Right cardiac atrium (tissue), 5 donors: ENCODE measurements around the gene CREM. TPM values are rescaled to one million over a fixed set of nuclear protein-coding genes. Genes with fewer than 3 reads are reported as not detected.

Experiments used
- ATAC-seq, 2 donors: fragments of 200-7000 bp; cut with Tn5 transposase; one replicate each; pipeline versions ENCODE4 v1.8.0 to v1.9.1; 2020; ENCODE audit warnings: moderate library complexity in 2 of 2, mild to moderate bottlenecking in 1 of 2
- DNase-seq, 3 donors: peaks; one replicate each; pipeline ENCODE4 v3.0.0-alpha.2; 2020
- H3K27ac ChIP-seq: one replicate; pipeline ENCODE4 v1.5.1; 2013; ENCODE audit warnings: mild to moderate bottlenecking, low read length, control low read depth, moderate library complexity
- H3K27me3 ChIP-seq: one replicate; pipeline ENCODE4 v1.6.1; 2013; ENCODE audit not compliant: control insufficient read depth, insufficient read depth
- H3K4me1 ChIP-seq: one replicate; pipeline ENCODE4 v1.6.1; 2013; ENCODE audit warnings: low read length; ENCODE audit not compliant: control insufficient read depth, insufficient read depth
- H3K4me3 ChIP-seq: one replicate; pipeline ENCODE4 v1.5.1; 2013; ENCODE audit warnings: low read length, control low read depth
- H3K9me3 ChIP-seq: one replicate; pipeline ENCODE4 v1.6.1; 2013; ENCODE audit warnings: low read length; ENCODE audit not compliant: control insufficient read depth
- WGBS: extraction: QIAGEN DNeasy Blood & Tissue Kit; methylation state at CpG from one replicate; pipeline ENCODE4 v1.1.7; 2013; 5-methylcytosine and 5-hydroxymethylcytosine counted together
- intact Hi-C, 4 donors: fragments of 100-400 bp; cut with DNase I; formaldehyde crosslinking; loops; one replicate each; pipeline versions ENCODE4 v1.11.0 to v1.14.0; 2022 to 2023
- polyA plus RNA-seq: library from polyadenylated mRNA; stranded (reverse); fragments of 200-250 nt; gene quantifications from one replicate; pipeline ENCODE4 v1.2.3, GENCODE V29; 2013
- total RNA-seq, 4 donors: library from RNA; stranded (reverse); fragmentation: NEBNext Ultra II Directional; extraction: Animal tissue kit (Norgen Biotek cat#: 25700); gene quantifications; one replicate each; pipeline ENCODE4 v1.2.1, GENCODE V29; 2021
- donor health status: healthy with polysubstance abuse.
- donor health status: DM: no; HTN: yes; CAD: no.
- donor health status: DM: no; HTN: no; CAD: no.
- donor health status: DM: no; HTN: yes; CAD: no; lungs with severe emphysema.
- donor health status: DM: yes; HTN: yes; CAD: no.

The CREM gene
- total and polyA plus RNA-seq, 5 donors, result 31.9 to 41.0 (median 39.1) TPM

GRCh38 chr10:35097510-35097909 lies 29.1 kb upstream of the CREM start:
- WGBS, result 88% methylated on average over 1 of the region's 1 CpG
- intact Hi-C loops, result no loop called here
- Histone ChIP-seq H3K4me1 (no peaks in the 10 kb centered on the region), H3K9me3 (no peaks in the 10 kb centered on the region), H3K27me3 (no peaks in the 10 kb centered on the region), H3K4me3 (no peak overlapping the region), H3K27ac (no peak overlapping the region)
- ATAC-seq (no peak), DNase-seq (no peak)

- no peak overlapping the region for H3K4me3 ChIP-seq
- no peaks in the 10 kb centered on the region for H3K27me3 ChIP-seq
- ATAC-seq (no peak), DNase-seq (no peak)
- intact Hi-C loops, result no loop called here
- 55% methylated on average over 7 of the region's 7 CpGs for WGBS
- H3K4me1 ChIP-seq, result no peaks in the 10 kb centered on the region
- no peak overlapping the region for H3K27ac ChIP-seq
- no peaks in the 10 kb centered on the region for H3K9me3 ChIP-seq
These were observed 22.8 kb upstream of the CREM start for GRCh38 chr10:35103882-35104281.

- Histone ChIP-seq H3K4me3 (no peak overlapping the region), H3K9me3 (no peaks in the 10 kb centered on the region), H3K4me1 (no peaks in the 10 kb centered on the region), H3K27ac (no peak overlapping the region), H3K27me3 (no peaks in the 10 kb centered on the region)
- WGBS, result 77% methylated on average over 4 of the region's 4 CpGs
- DNase-seq (no peak), ATAC-seq (no peak)
- intact Hi-C loops, result no loop called here
These were observed 14.1 kb upstream of the CREM start for GRCh38 chr10:35112571-35112970.

- intact Hi-C loops, result loop anchor here in 1 of 4 donors (2.0 kb wide), 1 partner anchor 99 kb away; no protein-coding TSS in a partner anchor
- H3K4me1 ChIP-seq, result no peaks in the 10 kb centered on the region
- 85% methylated on average over 1 of the region's 1 CpG for WGBS
- H3K9me3 ChIP-seq, result no peaks in the 10 kb centered on the region
- no peak for ATAC-seq
- H3K27ac ChIP-seq, result no peak overlapping the region
- DNase-seq, result no peak
- H3K27me3 ChIP-seq, result no peaks in the 10 kb centered on the region
- H3K4me3 ChIP-seq, result no peak overlapping the region
These were observed 7.3 kb upstream of the CREM start for GRCh38 chr10:35119378-35119777.

GRCh38 chr10:35124540-35124939 lies 2.1 kb upstream of the CREM start:
- ATAC-seq (no peak), DNase-seq (no peak)
- Histone ChIP-seq H3K4me1 (peaks cover 3% of the 10 kb centered on the region), H3K27me3 (no peaks in the 10 kb centered on the region), H3K9me3 (no peaks in the 10 kb centered on the region), H3K4me3 (no peak overlapping the region), H3K27ac (no peak overlapping the region)
- WGBS, result 53% methylated on average over 6 of the region's 6 CpGs
- intact Hi-C loops, result loop anchor here (5.0 to 10.0 kb wide), 3 partner anchors 73 to 210 kb away; partner anchors contain the start of gene CCNY (in 1 of the 4)

- Histone ChIP-seq H3K4me3 (peak overlapping the region; percentile 55), H3K4me1 (peaks cover 3% of the 10 kb centered on the region), H3K27ac (peak overlapping the region; percentile 87), H3K9me3 (no peaks in the 10 kb centered on the region), H3K27me3 (no peaks in the 10 kb centered on the region)
- intact Hi-C loops, result loop anchor here in 3 of 4 donors (5.0 to 10.0 kb wide), 2 partner anchors 71 to 209 kb away; partner anchors contain the start of gene CCNY (in 1 of the 3)
- 79% methylated on average over 13 of the region's 13 CpGs for WGBS
- DNase-seq, result peak in 1 of 3 donors; percentile 60
- ATAC-seq, result no peak
These were observed 550 bp upstream of the CREM start for GRCh38 chr10:35126062-35126529.

GRCh38 chr10:35127289-35127891 lies 744 bp downstream of the CREM start:
- DNase-seq, result peak; percentile 67 to 87 (median 86)
- Histone ChIP-seq H3K4me1 (peaks cover 3% of the 10 kb centered on the region), H3K27ac (peak overlapping the region; percentile 99), H3K27me3 (no peaks in the 10 kb centered on the region), H3K4me3 (peak overlapping the region; percentile 93), H3K9me3 (no peaks in the 10 kb centered on the region)
- under 1% methylated on average over 56 of the region's 56 CpGs for whole genome bisulfite sequencing
- peak; percentile 5 to 11 for ATAC-seq
- intact Hi-C loops, result loop anchor here in 3 of 4 donors (5.0 to 10.0 kb wide), 2 partner anchors 70 to 207 kb away; partner anchors contain the start of gene CCNY (in 1 of the 3)

- H3K9me3 ChIP-seq, result no peaks in the 10 kb centered on the region
- WGBS, result 97% methylated on average over 1 of the region's 1 CpG
- H3K27me3 ChIP-seq, result no peaks in the 10 kb centered on the region
- DNase-seq, result no peak
- H3K4me1 ChIP-seq, result peaks cover 3% of the 10 kb centered on the region
- no peak for ATAC-seq
- no peak overlapping the region for H3K4me3 ChIP-seq
- no peak overlapping the region for H3K27ac ChIP-seq
- intact Hi-C loops, result loop anchor here in 3 of 4 donors (5.0 to 10.0 kb wide), 2 partner anchors 68 to 206 kb away; partner anchors contain the start of gene CCNY (in 1 of the 3)
These were observed 2.6 kb downstream of the CREM start for GRCh38 chr10:35129185-35129674.

- intact Hi-C loops, result no loop called here
- no peaks in the 10 kb centered on the region for H3K27me3 ChIP-seq
- H3K9me3 ChIP-seq, result no peaks in the 10 kb centered on the region
- no peak for DNase-seq
- WGBS, result 70% methylated on average over 4 of the region's 4 CpGs
- H3K4me3 ChIP-seq, result no peak overlapping the region
- no peak for ATAC-seq
- no peak overlapping the region for H3K27ac ChIP-seq
- peaks cover 5% of the 10 kb centered on the region for H3K4me1 ChIP-seq
These were observed 4.0 kb downstream of the CREM start for GRCh38 chr10:35130663-35131062.

- intact Hi-C loops, result no loop called here
- H3K27me3 ChIP-seq, result no peaks in the 10 kb centered on the region
- peaks cover 5% of the 10 kb centered on the region for H3K4me1 ChIP-seq
- no peak overlapping the region for H3K4me3 ChIP-seq
- WGBS, result 95% methylated on average over 2 of the region's 2 CpGs
- no peaks in the 10 kb centered on the region for H3K9me3 ChIP-seq
- no peak overlapping the region for H3K27ac ChIP-seq
- ATAC-seq (no peak), DNase-seq (no peak)
These were observed 6.1 kb downstream of the CREM start for GRCh38 chr10:35132727-35133126.

- Histone ChIP-seq H3K4me1 (peaks cover 1% of the 10 kb centered on the region), H3K4me3 (no peak overlapping the region), H3K27me3 (no peaks in the 10 kb centered on the region), H3K9me3 (no peaks in the 10 kb centered on the region), H3K27ac (no peak overlapping the region)
- DNase-seq (no peak), ATAC-seq (no peak)
- intact Hi-C loops, result no loop called here
- 97% methylated on average over 1 of the region's 1 CpG for WGBS
These were observed 6.9 kb downstream of the CREM start for GRCh38 chr10:35133586-35133985.
